ENCODE measurements around the gene AUNIP. TPM values are rescaled to one million over a fixed set of nuclear protein-coding genes. Genes with fewer than 3 reads are reported as not detected.

AUNIP gene
- total RNA-seq, 2 donors from 2014 or later = 0.98 TPM; not detected in 1

GRCh38 chr1:25785333-25786067, 73.8 kb downstream of the AUNIP start:
- intact Hi-C loops (cut with DNase I, micrococcal nuclease) = no loop called here
- no peak for DNase-seq
- ATAC-seq = peak; percentile 62

GRCh38 chr1:25784575-25785051, 74.6 kb downstream of the AUNIP start:
- DNase-seq = no peak
- ATAC-seq = no peak
- intact Hi-C loops (cut with DNase I, micrococcal nuclease) = no loop called here

Small RNA genes within 50 kb of the gene (microRNA-seq; reads per million reads assigned to microRNA genes)
- 1.1 to 5.4 reads per million in 2 donors for gene MIR3917

Other genes with a start within 250 kb of the AUNIP start
- gene MAN1C1, start 242.7 kb downstream of the AUNIP start, total RNA-seq = 1 to 10 TPM; 1.7 to 6.0 TPM
- gene SELENON, start 59.3 kb downstream of the AUNIP start, total RNA-seq = 10 to 100 TPM; 29.6 to 33.2 TPM
- 10 to 100 TPM; 42.1 to 59.4 TPM for gene MTFR1L, start 39.5 kb downstream of the AUNIP start, total RNA-seq
- 1 to 10 TPM; 2.3 to 3.3 TPM for gene PAQR7, start 16.3 kb upstream of the AUNIP start, total RNA-seq
- gene STMN1, start 47.0 kb upstream of the AUNIP start, total RNA-seq = 10 to 100 TPM; 27.8 to 52.6 TPM
- 10 to 100 TPM; 49.2 to 51.9 TPM for gene PAFAH2, start 138.6 kb upstream of the AUNIP start, total RNA-seq
- gene EXTL1, start 162.3 kb upstream of the AUNIP start, total RNA-seq = under 1 TPM in 1 of 2 donors, not detected in 1; 0.11 TPM
- under 1 TPM in 1 of 2 donors, not detected in 1; 0.22 TPM for gene SLC30A2, start 186.7 kb upstream of the AUNIP start, total RNA-seq
- gene TRIM63, start 208.2 kb upstream of the AUNIP start, total RNA-seq = under 1 TPM; 0.15 to 0.25 TPM

Measured in left colon (tissue), 2 donors.